Cerebellar cortex (tissue), 1 donor: ENCODE data around the gene KCNJ13.
A peak's percentile ranks its signal among the peaks of the same experiment; 100 is the strongest.

Experiments
- DNase-seq: peaks from one replicate; pipeline ENCODE4 v3.0.0-alpha.2; 2015; ENCODE audit warnings: low spot score

The KCNJ13 gene

GRCh38 chr2:232776435-232776834, at the start of gene KCNJ13:
TSS of gene KCNJ13 (minus strand) at chr2:232776565. CDS start at chr2:232771362, 5,203 bp downstream.
- no peak for DNase-seq

GRCh38 chr2:232817756-232818155, 41.4 kb upstream of the KCNJ13 start:
- DNase-seq, result no peak

- no peak for DNase-seq
Observed at GRCh38 chr2:232816657-232817056, 40.3 kb upstream of the KCNJ13 start.

- DNase-seq, result no peak
Observed at GRCh38 chr2:232815569-232815968, 39.2 kb upstream of the KCNJ13 start.

- DNase-seq, result no peak
Observed at GRCh38 chr2:232810444-232810843, 34.1 kb upstream of the KCNJ13 start.

- DNase-seq, result peak; percentile 8
Observed at GRCh38 chr2:232809349-232810124, 33.2 kb upstream of the KCNJ13 start.

DNA sequence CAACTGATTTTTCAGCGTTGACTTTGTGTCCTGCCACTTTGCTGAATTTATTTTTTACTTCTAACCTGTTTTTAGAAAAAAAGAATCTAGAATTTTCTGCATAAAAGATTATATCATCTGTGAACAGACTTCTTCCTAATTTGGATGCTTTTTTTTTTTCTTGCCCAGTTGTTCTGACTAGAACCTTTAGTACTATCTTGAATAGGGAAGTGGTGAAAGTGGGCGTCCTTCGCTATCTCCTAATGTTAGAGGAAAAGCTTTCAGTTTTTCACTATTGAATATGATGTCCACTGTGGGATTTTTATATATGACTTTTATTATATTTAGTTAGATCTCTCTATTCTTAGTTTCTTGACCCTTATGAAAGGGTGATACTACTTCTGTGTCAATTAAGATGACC, 25.7 kb upstream of the KCNJ13 start:
- DNase-seq, result no peak

DNA sequence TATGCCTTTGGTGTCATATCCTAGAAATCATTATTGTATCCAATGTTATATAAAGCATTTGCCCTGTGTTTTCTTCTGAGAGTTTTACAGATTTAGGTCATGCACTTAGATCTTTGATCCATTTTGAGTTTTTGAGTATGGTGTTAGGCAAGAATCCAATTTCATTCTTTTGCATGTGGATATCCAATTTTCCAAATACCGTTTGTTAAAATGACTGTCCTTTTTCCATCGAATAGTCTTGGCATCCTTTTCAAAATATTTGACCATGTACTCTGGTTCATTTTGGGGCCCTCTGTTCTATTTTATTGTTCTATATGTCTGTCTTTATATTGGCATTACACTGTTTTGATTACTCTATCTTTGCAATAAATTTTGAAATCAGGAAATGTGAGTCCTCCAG, 23.8 kb upstream of the KCNJ13 start:
- DNase-seq, result no peak

- no peak for DNase-seq
Observed at GRCh38 chr2:232798187-232798586, 21.8 kb upstream of the KCNJ13 start.

DNA sequence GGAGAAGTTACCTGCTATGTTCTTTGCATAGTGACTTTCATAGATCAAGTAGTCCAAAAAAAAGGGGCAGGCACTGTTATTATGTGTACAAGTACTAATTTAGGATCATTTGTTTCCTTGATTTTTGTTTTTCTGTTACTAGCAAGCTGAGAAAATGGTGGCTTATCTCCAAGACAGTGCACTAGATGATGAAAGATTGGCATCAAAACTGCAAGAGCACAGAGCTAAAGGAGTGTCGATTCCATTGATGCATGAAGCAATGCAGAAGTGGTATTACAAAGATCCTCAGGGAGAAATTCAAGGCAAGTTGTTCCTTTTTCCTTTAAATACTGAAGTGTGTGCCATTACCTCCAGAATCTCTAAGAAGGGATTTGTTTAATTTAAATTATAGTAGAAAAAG, 19.6 kb upstream of the KCNJ13 start:
- no peak for DNase-seq

GRCh38 chr2:232794981-232795380, 18.6 kb upstream of the KCNJ13 start:
- DNase-seq, result no peak

- DNase-seq, result no peak
Observed at GRCh38 chr2:232793271-232793670, 16.9 kb upstream of the KCNJ13 start.

GRCh38 chr2:232791518-232791917, 15.2 kb upstream of the KCNJ13 start:
- no peak for DNase-seq

- DNase-seq, result no peak
Observed at GRCh38 chr2:232789082-232789481, 12.7 kb upstream of the KCNJ13 start.

DNA sequence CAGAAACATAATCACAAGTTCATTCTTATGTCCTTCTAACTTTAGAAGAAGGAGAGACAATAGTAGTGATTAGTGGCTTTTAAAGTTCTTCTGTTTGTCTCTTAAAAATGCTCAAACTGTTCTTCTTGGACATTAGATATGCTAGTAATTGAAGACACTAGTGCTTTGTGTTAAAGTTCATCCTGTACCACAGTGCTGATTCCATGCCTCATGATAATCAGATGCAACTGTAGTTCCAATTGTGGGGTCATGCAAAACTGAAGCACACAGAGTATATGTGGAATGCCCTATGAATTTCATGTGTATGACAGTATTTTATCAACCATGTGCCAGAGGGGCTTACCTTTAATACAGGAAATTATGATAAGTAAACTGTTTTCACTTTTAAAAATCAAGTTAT, 11.4 kb upstream of the KCNJ13 start:
- DNase-seq, result no peak

GRCh38 chr2:232783278-232783677, 6.9 kb upstream of the KCNJ13 start:
- DNase-seq, result no peak

DNA sequence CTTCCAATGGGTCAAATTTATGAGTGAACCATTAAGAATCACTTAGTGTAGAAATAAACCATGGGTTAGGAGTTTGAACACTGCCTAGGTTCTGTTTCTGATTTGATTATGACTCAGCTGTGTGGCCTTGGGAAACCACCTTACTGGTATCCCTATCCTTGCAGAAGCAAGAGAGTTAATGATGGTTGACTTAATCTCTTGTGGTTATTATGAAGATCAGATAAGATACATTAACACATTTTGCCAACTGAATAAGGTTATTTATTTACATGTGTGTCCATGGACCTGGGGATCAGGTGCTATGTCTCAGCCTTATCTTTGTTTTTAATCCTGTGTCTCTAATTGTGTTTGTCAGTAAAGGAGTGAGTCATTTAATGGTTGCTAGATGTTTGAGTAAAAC, 5.4 kb upstream of the KCNJ13 start:
- no peak for DNase-seq

DNA sequence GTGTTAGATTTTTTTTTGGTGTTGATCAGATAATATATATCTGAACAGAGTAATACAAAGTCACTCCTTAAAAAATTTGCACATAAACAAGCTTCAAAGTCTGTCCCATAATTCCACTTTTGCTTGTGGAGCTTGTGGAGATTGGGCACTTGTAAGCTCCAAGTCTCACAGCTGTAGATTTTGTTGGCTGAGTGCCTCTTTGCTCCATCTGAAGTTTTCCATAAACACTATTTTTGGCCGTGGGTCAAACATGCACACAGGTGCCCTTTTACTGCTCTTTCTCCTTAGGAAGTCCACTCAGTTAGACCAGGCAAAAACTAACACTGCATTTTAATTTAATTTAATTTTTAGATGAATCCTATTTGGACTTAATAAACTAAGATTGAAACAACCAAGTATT, 3.6 kb upstream of the KCNJ13 start:
- DNase-seq, result no peak

DNA sequence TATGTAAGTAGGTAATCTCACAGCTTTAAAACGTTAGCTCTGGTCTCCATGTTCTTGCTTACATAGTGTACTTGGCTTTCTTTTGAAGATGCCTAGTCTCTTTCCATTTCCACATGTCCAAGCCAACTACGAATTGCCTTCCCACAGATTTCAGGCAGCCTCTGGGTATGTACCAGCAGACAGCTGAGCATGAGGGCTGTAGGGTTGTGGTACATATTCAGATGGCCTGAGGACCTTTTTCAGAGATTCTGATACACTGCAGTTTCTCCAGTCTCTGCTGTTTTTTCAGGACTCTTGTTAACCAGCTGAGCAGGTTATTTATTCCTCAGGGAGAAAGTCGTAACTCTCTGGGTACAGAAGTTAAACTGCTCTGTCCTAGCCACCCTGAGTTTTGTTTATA, 3.1 kb upstream of the KCNJ13 start:
- DNase-seq, result no peak

DNA sequence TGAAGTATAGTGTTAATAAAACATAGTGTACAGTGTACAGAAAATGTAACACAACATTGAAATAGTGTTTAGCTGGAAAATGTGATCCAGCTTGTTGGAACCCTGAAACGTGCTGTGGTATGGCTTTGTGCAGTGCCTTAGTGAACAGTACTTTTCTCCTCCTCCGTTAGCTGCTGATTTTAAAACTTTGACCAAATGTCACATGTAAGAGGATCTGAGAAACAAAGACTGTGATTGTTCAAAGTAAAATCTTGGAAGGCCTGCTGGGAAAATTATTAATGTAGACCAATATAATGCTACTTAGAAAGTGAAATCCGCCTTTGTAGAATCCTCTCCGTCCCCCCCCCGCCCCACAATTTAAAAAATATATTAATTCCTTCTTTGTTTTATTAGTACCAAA, 911 bp upstream of the KCNJ13 start:
- DNase-seq, result no peak

DNA sequence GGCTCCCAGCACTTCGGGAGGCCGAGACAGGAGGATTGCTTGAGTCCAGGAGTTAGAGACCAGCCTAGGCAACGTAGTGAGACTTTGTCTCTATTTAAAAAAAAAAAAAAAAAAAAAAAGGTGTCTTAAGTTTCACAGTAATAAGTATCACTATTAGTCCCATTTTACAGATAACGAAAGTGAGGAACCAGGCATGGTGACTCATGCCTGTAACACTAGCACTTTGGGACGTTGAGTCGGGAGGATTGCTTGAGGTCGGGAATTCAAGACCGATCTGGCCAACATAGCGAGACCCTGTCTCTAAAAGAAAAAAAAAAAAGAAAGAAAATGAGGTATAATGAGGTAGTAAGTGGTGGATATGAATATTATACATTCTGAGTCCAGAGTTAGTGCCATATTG, 2.5 kb downstream of the KCNJ13 start:
- DNase-seq, result no peak

DNA sequence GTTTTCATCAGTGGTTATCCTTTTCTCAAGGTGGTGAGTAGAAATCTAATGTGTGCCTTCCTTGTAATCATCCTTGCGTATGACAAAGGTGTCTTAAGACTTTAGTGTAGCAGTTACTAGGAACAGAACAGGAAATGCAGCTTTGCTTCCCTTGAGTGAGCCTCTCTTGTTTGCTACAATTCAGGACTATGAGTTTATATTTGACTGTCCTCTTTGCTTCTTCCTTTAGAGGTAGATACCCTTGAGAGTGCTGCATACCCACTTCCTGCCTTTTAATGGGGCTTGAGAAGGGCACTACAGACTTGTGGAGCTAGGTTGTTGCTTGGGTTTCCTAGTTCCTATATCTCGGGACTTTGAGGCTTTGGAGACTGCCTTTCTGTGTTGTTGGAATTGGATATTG, 3.8 kb downstream of the KCNJ13 start:
- no peak for DNase-seq

DNA sequence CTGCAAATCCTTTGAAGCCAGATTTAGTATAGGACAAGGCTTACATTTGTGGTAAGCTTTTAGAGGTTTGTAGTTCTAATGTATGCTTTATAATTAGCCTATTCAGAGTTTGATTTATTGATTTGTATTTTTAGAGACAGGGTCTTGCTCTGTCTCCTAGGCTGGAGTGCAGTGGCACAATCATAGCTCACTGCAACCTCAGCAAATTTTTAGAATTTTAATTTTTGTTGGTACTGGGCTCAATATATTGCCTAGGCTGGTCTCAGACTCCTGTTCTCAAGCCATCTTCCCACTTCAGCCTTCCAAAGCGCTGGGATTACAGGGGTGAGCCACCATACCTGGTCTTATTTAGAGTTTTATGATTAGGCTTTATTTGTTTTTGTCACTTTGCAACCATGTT, 4.5 kb downstream of the KCNJ13 start:
- DNase-seq, result no peak

- no peak for DNase-seq
Observed at GRCh38 chr2:232770207-232770606, 6.2 kb downstream of the KCNJ13 start.
